AG04450 (cell line): ENCODE measurements around the gene SAMD11. TPM values are rescaled to one million over a fixed set of nuclear protein-coding genes. Genes with fewer than 3 reads are reported as not detected.

ENCODE experiments used
- CTCF ChIA-PET: fragments of 300-600, 350-600 bp; formaldehyde crosslinking; extraction: SDS; loops from one replicate; lab custom pipeline; 2022; ENCODE audit warnings: antibody characterized with exemption, inconsistent platforms; lab: Charles Lee
- POLR2A ChIA-PET: fragments of 350-600 bp; formaldehyde crosslinking; extraction: SDS; loops from one replicate; lab custom pipeline; 2021; ENCODE audit warnings: antibody characterized with exemption, inconsistent platforms; lab: Yijun Ruan, JAX
- DNase-seq: peaks from one replicate; pipeline ENCODE4 v3.0.0-alpha.2; 2011; ENCODE audit warnings: low read depth, low spot score
- H3K27ac ChIP-seq: one replicate; pipeline ENCODE4 v1.5.1; 2012; ENCODE audit warnings: low read depth, low read length, control low read depth
- H3K27me3 ChIP-seq: one replicate; pipeline ENCODE4 v1.6.0; 2012; ENCODE audit warnings: low read length; ENCODE audit not compliant: control insufficient read depth, insufficient read depth
- H3K4me3 ChIP-seq: 2 replicates; pipeline ENCODE4 v1.5.1; 2011; ENCODE audit warnings: mild to moderate bottlenecking, low read depth, low read length, control low read depth
- H3K9me3 ChIP-seq: 2 replicates; pipeline ENCODE4 v1.5.1; 2012; ENCODE audit warnings: low read length; ENCODE audit not compliant: control insufficient read depth, insufficient read depth
- polyA plus RNA-seq: library from polyadenylated mRNA; depleted of rRNA; stranded (reverse); fragments of >200 nt; gene quantifications from 2 replicates; pipeline ENCODE4 v1.2.3, GENCODE V29; 2011
- TF ChIP-seq, protein P1 (sequence below): IDR thresholded peaks from 2 replicates; pipeline ENCODE4 v1.5.1; 2011; ENCODE audit warnings: low read depth, low read length, control low read depth, inconsistent platforms

Gene SAMD11
- polyA plus RNA-seq, 1 experiment: 1.6 TPM

DNA sequence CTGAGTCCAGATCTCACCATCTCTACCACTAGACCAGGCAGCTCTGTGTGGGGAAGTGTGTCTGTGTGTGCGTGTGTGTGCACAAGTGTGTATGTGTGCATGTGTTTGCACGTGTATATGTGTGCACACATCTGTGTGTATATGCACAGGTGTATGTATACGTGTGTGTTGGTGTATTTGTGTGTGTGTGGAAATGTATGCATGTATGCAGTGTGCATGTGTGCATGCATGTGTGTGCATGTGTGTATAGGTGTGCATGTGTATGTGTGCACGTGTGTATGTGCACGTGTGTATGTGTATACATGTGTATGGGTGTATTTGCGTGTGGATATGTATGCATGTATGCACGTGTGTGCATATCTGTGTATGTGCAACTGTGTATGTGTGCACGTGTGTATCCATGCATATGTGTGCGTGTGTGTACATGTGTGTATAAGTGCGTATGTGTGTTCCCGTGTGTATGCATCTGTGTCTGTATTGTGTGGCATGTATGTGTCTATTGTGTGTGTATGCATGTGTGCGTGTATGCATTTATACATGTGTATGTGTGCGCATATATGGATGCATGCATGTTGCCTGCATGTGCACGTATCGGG is 45.6 kb downstream of the SAMD11 start:
- Histone ChIP-seq H3K4me3 (no peak overlapping the region), H3K27ac (no peak overlapping the region), H3K27me3 (peaks cover 26% of the 10 kb centered on the region), H3K9me3 (peaks cover 6% of the 10 kb centered on the region; the same call in 1 of the 2 replicates)
- ChIA-PET CTCF (no interaction called here), POLR2A (no interaction called here)
- TF ChIP-seq, protein P1, sequence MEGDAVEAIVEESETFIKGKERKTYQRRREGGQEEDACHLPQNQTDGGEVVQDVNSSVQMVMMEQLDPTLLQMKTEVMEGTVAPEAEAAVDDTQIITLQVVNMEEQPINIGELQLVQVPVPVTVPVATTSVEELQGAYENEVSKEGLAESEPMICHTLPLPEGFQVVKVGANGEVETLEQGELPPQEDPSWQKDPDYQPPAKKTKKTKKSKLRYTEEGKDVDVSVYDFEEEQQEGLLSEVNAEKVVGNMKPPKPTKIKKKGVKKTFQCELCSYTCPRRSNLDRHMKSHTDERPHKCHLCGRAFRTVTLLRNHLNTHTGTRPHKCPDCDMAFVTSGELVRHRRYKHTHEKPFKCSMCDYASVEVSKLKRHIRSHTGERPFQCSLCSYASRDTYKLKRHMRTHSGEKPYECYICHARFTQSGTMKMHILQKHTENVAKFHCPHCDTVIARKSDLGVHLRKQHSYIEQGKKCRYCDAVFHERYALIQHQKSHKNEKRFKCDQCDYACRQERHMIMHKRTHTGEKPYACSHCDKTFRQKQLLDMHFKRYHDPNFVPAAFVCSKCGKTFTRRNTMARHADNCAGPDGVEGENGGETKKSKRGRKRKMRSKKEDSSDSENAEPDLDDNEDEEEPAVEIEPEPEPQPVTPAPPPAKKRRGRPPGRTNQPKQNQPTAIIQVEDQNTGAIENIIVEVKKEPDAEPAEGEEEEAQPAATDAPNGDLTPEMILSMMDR: no peak
- no peak for DNase-seq

DNA sequence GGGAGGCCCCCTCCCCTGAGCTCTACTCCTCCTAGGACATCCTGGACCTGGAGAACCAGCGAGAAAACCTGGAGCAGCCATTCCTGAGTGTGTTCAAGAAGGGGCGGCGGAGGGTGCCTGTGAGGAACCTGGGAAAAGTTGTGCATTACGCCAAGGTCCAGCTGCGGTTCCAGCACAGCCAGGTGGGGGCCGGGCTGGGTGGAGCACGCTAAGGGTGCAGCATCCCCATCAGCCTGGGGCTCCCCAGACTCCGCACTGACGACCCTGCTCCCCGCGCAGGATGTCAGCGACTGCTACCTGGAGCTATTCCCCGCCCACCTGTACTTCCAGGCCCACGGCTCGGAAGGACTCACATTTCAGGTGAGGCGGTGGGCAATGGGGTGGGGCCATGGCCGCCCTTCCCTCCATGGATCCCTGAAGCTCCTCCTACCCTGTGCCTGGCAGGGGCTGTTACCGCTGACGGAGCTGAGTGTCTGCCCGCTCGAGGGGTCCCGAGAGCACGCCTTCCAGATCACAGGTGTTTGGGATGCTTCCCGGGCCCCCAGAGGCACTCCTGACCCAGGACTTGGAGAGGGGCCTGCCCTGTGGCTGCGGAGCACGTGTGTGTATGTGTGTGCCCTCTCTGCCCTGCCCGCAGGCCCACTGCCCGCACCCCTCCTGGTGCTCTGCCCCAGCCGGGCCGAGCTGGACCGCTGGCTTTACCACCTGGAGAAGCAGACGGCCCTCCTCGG is 46.7 kb downstream of the SAMD11 start:
- Histone ChIP-seq H3K4me3 (no peak overlapping the region), H3K27ac (no peak overlapping the region), H3K9me3 (peaks cover 6% of the 10 kb centered on the region; the same call in 1 of the 2 replicates), H3K27me3 (peaks cover 26% of the 10 kb centered on the region)
- ChIA-PET POLR2A (no interaction called here), CTCF (interaction anchor here (0.7 kb wide), 1 partner anchor 14 kb away, joined by 3 read pairs; no protein-coding TSS in a partner anchor)
- no peak for DNase-seq
- TF ChIP-seq, protein P1: no peak

- TF ChIP-seq, protein P1: no peak
- peaks cover 26% of the 10 kb centered on the region for H3K27me3 ChIP-seq
- no peak overlapping the region for H3K27ac ChIP-seq
- ChIA-PET POLR2A (no interaction called here), CTCF (no interaction called here)
- no peak for DNase-seq
- peaks cover 6% of the 10 kb centered on the region; the same call in 1 of the 2 replicates for H3K9me3 ChIP-seq
- no peak overlapping the region for H3K4me3 ChIP-seq
Measured at GRCh38 chr1:970973-971730, 47.4 kb downstream of the SAMD11 start.

DNA sequence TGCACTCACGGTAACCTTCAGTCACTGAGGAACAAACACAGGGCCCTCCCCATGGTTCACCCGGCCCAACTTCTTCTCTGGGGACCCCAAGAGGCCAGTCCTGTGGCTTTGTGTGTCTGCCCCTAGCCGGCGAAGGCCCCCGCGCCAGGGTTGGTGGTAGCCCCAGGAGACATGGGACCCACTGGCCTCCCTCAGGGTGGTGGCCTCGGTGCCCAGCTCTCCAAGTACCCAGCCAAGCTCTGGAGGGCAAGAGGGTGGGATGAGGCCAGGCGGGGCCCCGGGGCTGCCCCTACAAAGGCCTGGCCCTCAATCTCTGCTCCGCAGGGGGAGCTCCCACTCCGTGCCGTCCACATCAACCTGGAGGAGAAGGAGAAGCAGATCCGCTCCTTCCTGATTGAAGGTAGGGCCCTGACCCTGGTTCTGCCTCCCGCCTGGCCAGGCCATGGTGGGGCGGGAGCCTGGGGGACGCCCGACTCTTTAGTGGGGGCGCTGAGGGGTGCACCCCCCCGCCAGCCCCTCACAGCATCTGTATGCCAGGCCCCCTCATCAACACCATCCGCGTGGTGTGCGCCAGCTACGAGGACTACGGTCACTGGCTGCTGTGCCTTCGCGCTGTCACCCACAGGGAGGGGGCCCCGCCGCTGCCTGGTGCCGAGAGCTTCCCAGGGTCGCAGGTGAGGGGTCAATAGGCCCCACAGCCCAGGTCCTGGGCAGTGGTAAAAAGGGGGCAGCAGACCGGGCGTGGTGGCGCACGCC is 48.2 kb downstream of the SAMD11 start:
- Histone ChIP-seq H3K4me3 (no peak overlapping the region), H3K27me3 (peaks cover 26% of the 10 kb centered on the region), H3K9me3 (peaks cover 6% of the 10 kb centered on the region; the same call in 1 of the 2 replicates), H3K27ac (no peak overlapping the region)
- TF ChIP-seq, protein P1: no peak
- DNase-seq: no peak
- ChIA-PET POLR2A (no interaction called here), CTCF (no interaction called here)
